Caco-2 (cell line): ENCODE data around the gene RRAS. TPM values are rescaled to one million over a fixed set of nuclear protein-coding genes. Genes with fewer than 3 reads are reported as not detected.

Experiments used
- BruUV-seq: library from RNA; stranded (reverse); fragments of 400-500 nt; replicated peaks from 2 replicates; lab custom pipeline; 2021; lab: Mats Ljungman, UMichigan
- CTCF ChIA-PET: fragments of 300-600 bp; sonication (Branson Sonifier 250); formaldehyde crosslinking; loops from one replicate; lab custom pipeline; 2022; ENCODE audit warnings: antibody characterized with exemption; lab: Charles Lee
- POLR2A ChIA-PET: fragments of 300-600 bp; sonication (Branson Sonifier 250); formaldehyde crosslinking; loops from one replicate; lab custom pipeline; 2022; ENCODE audit warnings: antibody characterized with exemption; lab: Charles Lee
- DNase-seq, 2 experiments: peaks; one replicate each; pipeline versions ENCODE4 v3.0.0 to v3.0.0-alpha.2; 2020 to 2022
- H3K27me3 ChIP-seq: replicated peaks from 2 replicates; pipeline ENCODE4 v1.6.0; 2011; ENCODE audit warnings: low read length; ENCODE audit not compliant: control insufficient read depth, insufficient read depth
- H3K36me3 ChIP-seq: 2 replicates; pipeline ENCODE4 v1.5.1; 2011; ENCODE audit warnings: low read length; ENCODE audit not compliant: control insufficient read depth, insufficient read depth
- H3K4me1 ChIP-seq: fragments of 250-450 bp; sonication (Bioruptor Pico); 2 replicates; pipeline ENCODE4 v1.5.1; 2020; ENCODE audit warnings: mild to moderate bottlenecking
- H3K4me3 ChIP-seq: 2 replicates; pipeline ENCODE4 v1.5.1; 2011; ENCODE audit warnings: low read depth, mild to moderate bottlenecking, control low read depth, low read length
- H3K9me3 ChIP-seq: fragments of 250-450 bp; sonication (Bioruptor Pico); 2 replicates; pipeline ENCODE4 v1.5.1; 2020; ENCODE audit warnings: mild to moderate bottlenecking, moderate library complexity
- H3K27ac Mint-ChIP-seq: one replicate; pipeline ENCODE4 v1.8.0; 2022; ENCODE audit warnings: mixed read lengths; ENCODE audit not compliant: unreplicated experiment
- H3K27me3 Mint-ChIP-seq: one replicate; pipeline ENCODE4 v1.8.0; 2022; ENCODE audit warnings: mixed read lengths; ENCODE audit not compliant: insufficient read depth, unreplicated experiment
- H3K36me3 Mint-ChIP-seq: one replicate; pipeline ENCODE4 v1.8.0; 2022; ENCODE audit warnings: mild to moderate bottlenecking, mixed read lengths; ENCODE audit not compliant: insufficient read depth, unreplicated experiment
- H3K4me1 Mint-ChIP-seq: one replicate; pipeline ENCODE4 v1.8.0; 2022; ENCODE audit warnings: low read depth, mixed read lengths; ENCODE audit not compliant: unreplicated experiment
- H3K4me3 Mint-ChIP-seq: one replicate; pipeline ENCODE4 v1.8.0; 2022; ENCODE audit warnings: mild to moderate bottlenecking, moderate library complexity, mixed read lengths; ENCODE audit not compliant: unreplicated experiment
- H3K9me3 Mint-ChIP-seq: one replicate; pipeline ENCODE4 v1.8.0; 2022; ENCODE audit warnings: mixed read lengths; ENCODE audit not compliant: unreplicated experiment
- intact Hi-C: fragments of 100-400 bp; cut with micrococcal nuclease; formaldehyde crosslinking; loops from one replicate; pipeline ENCODE4 v1.10.0; 2022; ENCODE audit not compliant: unreplicated experiment
- total RNA-seq: library from RNA; stranded (reverse); gene quantifications from 2 replicates; pipeline ENCODE4 v1.2.3, GENCODE V29; 2022
- TF ChIP-seq, protein P1 (sequence below), 2 experiments: fragments of 200-600 bp in 1 of 2; IDR thresholded peaks; 1 replicate in 1 of 2; 2 replicates in 1 of 2; pipeline versions ENCODE4 v1.5.1 to v1.8.0; 2011 to 2022; ENCODE audit warnings: antibody characterized with exemption in 1 of 2, control low read depth in 1 of 2, inconsistent platforms in 1 of 2, low read depth in 1 of 2, low read length in 1 of 2, mild to moderate bottlenecking in 1 of 2, moderate library complexity in 1 of 2; ENCODE audit not compliant: insufficient read depth in 1 of 2, severe bottlenecking in 1 of 2, unreplicated experiment in 1 of 2

The RRAS gene
- total RNA-seq, 1 experiment from 2014 or later, result 10.6 TPM

DNA sequence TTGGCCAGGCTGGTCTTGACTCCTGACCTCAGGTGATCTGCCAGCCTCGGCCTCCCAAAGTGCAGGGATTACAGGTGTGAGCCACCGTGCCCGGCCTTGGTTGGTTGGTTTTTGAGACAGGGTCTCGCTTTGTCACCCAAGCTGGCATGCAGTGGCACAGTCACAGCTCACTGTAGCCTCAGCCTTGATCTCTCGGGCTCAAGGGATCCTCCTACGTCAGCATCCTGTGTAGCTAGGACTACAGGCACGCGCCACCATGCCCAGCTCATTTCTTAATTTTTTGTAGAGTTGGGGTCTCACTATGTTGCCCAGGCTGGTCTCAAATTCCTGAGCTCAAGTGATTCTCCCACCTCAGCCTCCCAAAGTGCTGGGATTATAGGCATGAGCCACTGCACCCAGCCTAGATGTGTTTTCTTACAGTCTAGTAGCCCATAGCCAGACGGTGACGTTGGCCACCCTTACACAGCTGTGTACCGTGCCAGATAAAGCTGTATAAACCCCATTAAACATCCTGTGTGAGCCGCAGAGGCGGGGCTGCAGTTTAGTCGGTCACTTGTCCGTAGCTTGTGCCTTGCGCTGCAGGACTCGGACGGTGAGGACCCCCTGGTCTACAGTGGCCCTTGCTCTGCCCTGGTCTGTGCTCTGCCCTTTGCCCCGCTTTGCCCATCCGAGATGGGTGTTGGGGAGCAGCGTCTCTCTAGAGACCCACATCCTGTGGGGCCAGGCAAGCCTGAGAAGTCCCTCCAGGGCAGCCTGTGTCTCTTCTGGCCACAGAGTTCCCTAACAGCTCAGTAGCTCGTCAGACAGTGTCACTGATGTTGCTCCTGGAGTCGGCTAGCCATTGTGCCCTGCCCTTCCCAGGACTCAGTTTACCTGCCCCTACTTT, 15.9 kb upstream of the RRAS start:
- peaks cover 83% of the 10 kb centered on the region for H3K36me3 Mint-ChIP-seq
- Histone ChIP-seq H3K4me3 (no peak overlapping the region), H3K4me1 (no peaks in the 10 kb centered on the region), H3K36me3 (peaks cover 22% of the 10 kb centered on the region), H3K9me3 (peaks cover 8% of the 10 kb centered on the region), H3K27me3 (no peaks in the 10 kb centered on the region)
- no peak for DNase-seq
- no peaks in the 10 kb centered on the region for H3K9me3 Mint-ChIP-seq
- TF ChIP-seq, protein P1, sequence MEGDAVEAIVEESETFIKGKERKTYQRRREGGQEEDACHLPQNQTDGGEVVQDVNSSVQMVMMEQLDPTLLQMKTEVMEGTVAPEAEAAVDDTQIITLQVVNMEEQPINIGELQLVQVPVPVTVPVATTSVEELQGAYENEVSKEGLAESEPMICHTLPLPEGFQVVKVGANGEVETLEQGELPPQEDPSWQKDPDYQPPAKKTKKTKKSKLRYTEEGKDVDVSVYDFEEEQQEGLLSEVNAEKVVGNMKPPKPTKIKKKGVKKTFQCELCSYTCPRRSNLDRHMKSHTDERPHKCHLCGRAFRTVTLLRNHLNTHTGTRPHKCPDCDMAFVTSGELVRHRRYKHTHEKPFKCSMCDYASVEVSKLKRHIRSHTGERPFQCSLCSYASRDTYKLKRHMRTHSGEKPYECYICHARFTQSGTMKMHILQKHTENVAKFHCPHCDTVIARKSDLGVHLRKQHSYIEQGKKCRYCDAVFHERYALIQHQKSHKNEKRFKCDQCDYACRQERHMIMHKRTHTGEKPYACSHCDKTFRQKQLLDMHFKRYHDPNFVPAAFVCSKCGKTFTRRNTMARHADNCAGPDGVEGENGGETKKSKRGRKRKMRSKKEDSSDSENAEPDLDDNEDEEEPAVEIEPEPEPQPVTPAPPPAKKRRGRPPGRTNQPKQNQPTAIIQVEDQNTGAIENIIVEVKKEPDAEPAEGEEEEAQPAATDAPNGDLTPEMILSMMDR (IDR thresholded peaks at IDR 0.05; ENCODE audit: insufficient read depth in 1 of 2, low read depth in 1 of 2, low read length in 1 of 2, severe bottlenecking in 1 of 2, unreplicated experiment in 1 of 2), result no peak
- ChIA-PET POLR2A (interaction anchor here (1.4 kb wide), 1 partner anchor 16 kb away, joined by 3 read pairs; the partner anchor contains the start of gene RRAS), CTCF (interaction anchor here (1.8 kb wide), 1 partner anchor 8 kb away, joined by 6 read pairs; no protein-coding TSS in a partner anchor)
- BruUV-seq, result no TSS peak
- no peak overlapping the region for H3K4me3 Mint-ChIP-seq
- H3K27me3 Mint-ChIP-seq, result no peaks in the 10 kb centered on the region
- no peaks in the 10 kb centered on the region for H3K4me1 Mint-ChIP-seq
- intact Hi-C loops, result no loop called here
- no peak overlapping the region for H3K27ac Mint-ChIP-seq

- no peak for DNase-seq
- intact Hi-C loops, result no loop called here
- no peaks in the 10 kb centered on the region for H3K4me1 Mint-ChIP-seq
- Histone ChIP-seq H3K4me3 (no peak overlapping the region), H3K36me3 (peaks cover 17% of the 10 kb centered on the region), H3K9me3 (no peaks in the 10 kb centered on the region), H3K4me1 (no peaks in the 10 kb centered on the region), H3K27me3 (no peaks in the 10 kb centered on the region)
- H3K27ac Mint-ChIP-seq, result peak overlapping the region; percentile 45
- TF ChIP-seq, protein P1 (IDR thresholded peaks at IDR 0.05; ENCODE audit: insufficient read depth in 1 of 2, low read depth in 1 of 2, low read length in 1 of 2, severe bottlenecking in 1 of 2, unreplicated experiment in 1 of 2), result no peak
- H3K36me3 Mint-ChIP-seq, result peaks cover 83% of the 10 kb centered on the region
- ChIA-PET POLR2A (interaction anchor here (1.1 kb wide), 1 partner anchor 13 kb away, joined by 4 read pairs; the partner anchor contains the start of gene SCAF1), CTCF (interaction anchor here (1.8 kb wide), 1 partner anchor 10 kb away, joined by 6 read pairs; no protein-coding TSS in a partner anchor)
- H3K27me3 Mint-ChIP-seq, result no peaks in the 10 kb centered on the region
- H3K4me3 Mint-ChIP-seq, result no peak overlapping the region
- no peaks in the 10 kb centered on the region for H3K9me3 Mint-ChIP-seq
- BruUV-seq, result no TSS peak
These were observed 14.6 kb upstream of the RRAS start for GRCh38 chr19:49654581-49654980.

GRCh38 chr19:49653466-49653806, 13.5 kb upstream of the RRAS start:
- Mint-ChIP-seq H3K4me1 (no peaks in the 10 kb centered on the region), H3K9me3 (no peaks in the 10 kb centered on the region), H3K36me3 (peaks cover 83% of the 10 kb centered on the region), H3K27ac (no peak overlapping the region), H3K4me3 (no peak overlapping the region), H3K27me3 (no peaks in the 10 kb centered on the region)
- Histone ChIP-seq H3K4me1 (no peaks in the 10 kb centered on the region), H3K9me3 (no peaks in the 10 kb centered on the region), H3K4me3 (no peak overlapping the region), H3K27me3 (no peaks in the 10 kb centered on the region), H3K36me3 (peaks cover 8% of the 10 kb centered on the region; the same call in 1 of the 2 replicates)
- TF ChIP-seq, protein P1 (IDR thresholded peaks at IDR 0.05; ENCODE audit: insufficient read depth in 1 of 2, low read depth in 1 of 2, low read length in 1 of 2, severe bottlenecking in 1 of 2, unreplicated experiment in 1 of 2), result no peak
- intact Hi-C loops, result no loop called here
- CTCF ChIA-PET, result no interaction called here
- no TSS peak for BruUV-seq
- DNase-seq, result no peak
- POLR2A ChIA-PET, result interaction anchor here (1.1 kb wide), 1 partner anchor 11 kb away, joined by 4 read pairs; the partner anchor contains the start of gene SCAF1
